ENCODE measurements around the gene ARHGAP42.

Gene ARHGAP42

DNA sequence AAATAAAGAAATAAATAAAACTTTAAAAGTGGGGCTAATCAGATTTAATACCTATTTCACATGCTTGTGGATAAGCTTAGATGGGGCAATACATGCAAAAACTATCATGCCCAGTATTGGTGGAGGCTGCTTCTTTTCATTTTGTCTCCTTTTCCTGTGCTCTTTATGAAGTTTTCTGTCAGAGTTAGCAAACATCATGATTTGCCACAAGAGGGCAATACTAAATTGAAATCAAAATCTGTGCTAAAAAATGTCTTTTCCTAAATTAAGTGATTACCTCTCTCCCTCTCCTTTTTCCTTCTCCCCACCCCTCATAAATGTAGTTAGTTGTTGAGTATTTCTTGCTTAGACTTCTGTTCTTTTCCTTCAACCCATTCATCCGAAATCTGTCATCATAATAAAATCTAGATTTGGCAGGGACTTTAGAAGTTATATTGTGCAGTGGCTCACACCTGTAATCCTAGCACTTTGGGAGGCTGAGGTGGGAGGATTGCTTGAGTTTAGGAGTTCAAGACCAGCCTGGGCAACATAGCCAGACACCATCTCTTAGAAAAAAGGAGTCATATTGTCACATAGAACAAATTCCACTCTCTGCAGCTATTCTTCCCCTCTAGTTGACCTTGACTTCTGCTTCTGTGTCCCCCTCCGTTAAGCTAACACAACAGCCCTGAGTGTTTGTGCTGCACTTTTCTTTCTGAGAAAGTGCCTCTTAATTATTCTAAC is 4.7 kb upstream of the ARHGAP42 start:
- no peak for DNase-seq (ENCODE audit: extremely low read depth in 1 of 2, low read depth in 1 of 2)

DNA sequence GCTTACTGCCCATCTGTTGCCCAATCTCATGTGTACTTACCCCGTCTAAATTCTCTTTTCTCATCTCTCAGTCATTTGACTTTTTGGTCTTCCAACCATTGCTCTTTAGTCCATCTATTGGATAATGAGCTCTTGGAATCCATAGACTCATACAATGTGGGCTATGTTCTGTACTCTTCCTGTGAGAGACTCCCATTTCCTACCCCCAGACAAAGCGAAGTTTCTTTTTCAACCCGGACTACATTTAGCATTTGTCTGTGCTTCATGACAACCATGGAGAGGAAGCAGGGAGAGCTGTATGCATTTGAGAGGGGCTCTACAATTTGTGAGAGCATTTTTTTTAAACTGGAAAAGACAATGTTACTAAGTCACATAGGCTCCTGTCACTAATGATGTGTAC is 4.0 kb upstream of the ARHGAP42 start:
- DNase-seq (ENCODE audit: extremely low read depth in 1 of 2, low read depth in 1 of 2) = no peak

DNA sequence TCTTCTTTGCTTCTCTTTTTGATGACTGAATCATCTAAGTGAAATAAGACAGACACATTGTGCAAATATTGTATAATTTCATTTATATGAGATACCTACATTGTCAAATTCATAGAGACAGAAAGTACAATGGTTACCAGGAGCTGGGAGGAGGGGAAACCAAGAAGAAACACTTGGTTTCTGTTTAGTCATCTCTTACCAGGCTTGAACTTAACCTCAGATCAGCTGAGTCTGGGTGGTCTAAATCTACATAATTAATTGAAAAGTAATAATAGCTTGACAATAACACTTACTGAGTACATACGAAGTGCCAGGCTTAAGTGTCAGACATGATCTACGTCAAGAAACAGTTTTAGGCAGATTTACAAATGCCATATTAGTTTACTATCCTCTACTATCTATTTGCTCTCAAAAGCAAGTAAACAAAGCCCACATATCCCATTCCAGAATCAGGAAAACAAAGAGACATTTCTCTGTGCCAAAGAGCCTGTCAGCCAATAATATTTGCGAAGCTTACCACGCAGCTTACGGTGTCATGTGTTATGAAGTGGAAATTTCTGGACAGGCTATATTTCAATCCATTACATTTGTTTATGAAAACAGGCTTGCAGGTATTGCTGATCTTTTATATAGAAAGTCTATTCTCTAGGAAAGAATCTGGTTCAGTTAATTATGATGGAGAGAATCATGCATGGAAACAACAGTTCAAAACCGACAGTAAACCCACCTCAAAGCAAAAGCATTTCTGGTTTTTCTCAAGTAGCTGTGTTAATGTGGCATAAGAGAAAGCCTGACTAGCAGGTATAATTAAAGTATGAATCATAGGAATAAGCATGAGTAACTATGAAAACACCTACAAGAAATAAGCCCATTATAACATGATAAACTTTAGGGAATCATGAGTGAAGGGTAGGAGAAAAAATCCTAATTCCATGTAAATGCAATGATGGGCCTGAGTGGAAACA is 2.7 kb upstream of the ARHGAP42 start:
- no peak for DNase-seq (ENCODE audit: extremely low read depth in 1 of 2, low read depth in 1 of 2)

DNA sequence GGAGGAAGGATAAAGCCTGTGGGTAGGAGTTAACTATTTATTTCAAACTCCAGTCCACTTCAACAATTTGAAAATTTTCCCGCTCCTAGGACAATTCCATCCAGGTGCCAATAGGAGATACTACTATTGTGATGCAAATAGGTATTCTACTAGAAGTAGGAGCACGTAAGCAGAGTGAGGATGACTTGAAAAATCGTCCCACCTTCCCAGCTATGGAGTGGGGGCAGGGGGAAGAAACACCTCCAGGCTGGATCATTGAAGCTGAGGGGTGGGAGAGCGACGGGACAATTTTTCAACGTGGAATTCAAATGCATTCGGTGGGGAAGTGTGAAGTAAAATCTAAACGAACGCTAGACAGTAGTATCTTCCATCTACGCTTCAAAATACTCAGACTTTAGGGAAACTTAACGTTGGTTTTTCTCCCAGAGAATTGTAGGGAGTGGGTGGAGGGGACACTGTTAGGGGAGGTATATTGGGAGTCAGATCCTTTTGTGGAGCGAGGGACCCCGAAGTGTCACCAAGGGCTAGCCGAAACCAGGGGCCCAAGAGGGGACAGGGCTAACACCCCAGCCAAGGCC is 523 bp upstream of the ARHGAP42 start:
- DNase-seq (ENCODE audit: extremely low read depth in 1 of 2, low read depth in 1 of 2) = no peak

DNA sequence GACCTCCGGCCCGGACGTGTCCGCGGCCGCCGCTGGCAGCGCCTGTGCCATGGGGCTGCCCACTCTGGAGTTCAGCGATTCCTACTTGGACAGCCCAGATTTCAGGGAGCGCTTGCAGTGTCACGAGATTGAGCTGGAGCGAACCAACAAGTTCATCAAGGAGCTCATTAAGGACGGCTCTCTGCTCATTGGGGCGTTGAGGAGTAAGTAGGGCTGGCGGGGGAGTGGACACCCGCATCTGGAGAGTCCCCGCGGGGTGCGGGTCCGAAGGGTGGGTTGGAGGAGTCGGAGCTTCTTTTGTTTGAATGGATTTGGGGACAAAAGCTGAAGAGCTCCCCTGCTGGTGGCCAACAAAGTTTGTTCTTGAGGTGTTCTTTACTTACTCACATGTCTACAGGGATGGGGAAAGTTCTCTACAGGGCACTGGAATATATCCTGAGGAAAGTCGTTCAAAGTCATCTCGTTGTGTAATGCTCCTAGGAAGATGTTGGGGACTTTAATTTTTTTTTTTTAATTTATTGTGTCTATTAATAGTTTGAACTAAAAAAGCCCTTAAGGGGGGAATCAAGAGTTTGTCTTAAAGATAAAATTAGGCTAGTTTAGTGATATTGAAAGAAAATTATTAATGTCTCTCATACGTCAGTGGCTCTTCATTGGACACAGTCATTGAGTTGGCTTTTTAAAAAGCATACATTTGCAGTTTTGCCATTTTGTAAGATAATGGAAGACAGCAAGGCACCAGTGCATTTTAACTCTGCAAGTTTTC is 725 bp downstream of the ARHGAP42 start:
- no peak for DNase-seq (ENCODE audit: extremely low read depth in 1 of 2, low read depth in 1 of 2)

DNA sequence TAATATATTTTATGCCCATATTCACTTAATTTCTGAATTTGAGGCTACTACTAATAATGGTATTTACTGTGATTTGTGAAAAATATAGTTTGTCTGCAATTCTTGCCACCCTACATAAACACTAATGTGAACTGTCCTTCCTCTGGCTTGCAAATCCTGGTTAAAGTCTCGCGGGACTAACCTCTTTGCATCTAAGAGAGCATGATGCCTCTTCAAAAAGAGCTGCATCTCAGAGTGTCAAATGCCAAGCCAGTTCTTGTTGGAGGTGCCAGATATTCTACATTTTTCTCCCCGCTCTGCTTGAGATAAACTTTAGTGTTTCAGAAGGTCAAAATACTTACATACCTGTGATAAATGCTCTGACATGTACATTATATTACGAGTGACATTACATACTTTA is 2.1 kb downstream of the ARHGAP42 start:
- DNase-seq (ENCODE audit: extremely low read depth in 1 of 2, low read depth in 1 of 2) = no peak

DNA sequence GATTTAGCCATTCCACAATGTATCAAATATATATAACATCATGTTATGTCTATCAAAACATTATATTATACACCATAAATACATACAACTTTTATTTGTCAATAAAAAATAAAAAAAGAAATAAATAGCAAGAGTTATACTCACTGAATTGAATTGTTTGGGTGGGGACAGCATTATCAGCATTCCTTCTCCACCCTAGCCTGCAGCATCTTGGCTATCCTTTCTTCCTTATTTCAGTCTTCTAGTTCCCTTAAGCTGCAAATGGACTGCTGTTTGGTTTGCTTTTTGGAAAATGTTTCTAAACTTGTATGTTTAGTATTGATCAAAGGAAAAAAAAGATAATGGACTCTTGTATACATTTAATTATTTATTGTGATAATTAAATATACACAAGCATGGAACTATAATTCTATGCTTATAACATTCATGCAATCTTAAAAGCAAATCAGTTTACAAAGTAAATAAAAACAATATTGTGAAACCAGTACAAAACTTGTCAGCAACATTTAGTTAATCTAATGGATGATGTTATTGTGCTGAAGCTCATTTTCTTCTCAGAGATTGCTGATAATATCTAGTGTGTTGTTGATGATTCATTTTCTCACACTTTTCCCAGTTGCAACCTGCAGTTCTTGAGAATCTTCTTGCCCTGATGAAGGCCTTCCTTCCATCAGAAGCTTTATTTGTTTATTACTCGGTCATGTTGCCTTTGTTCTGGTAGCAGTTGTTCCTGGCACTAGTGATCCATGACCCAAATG is 5.0 kb downstream of the ARHGAP42 start:
- no peak for DNase-seq (ENCODE audit: extremely low read depth in 1 of 2, low read depth in 1 of 2)

DNA sequence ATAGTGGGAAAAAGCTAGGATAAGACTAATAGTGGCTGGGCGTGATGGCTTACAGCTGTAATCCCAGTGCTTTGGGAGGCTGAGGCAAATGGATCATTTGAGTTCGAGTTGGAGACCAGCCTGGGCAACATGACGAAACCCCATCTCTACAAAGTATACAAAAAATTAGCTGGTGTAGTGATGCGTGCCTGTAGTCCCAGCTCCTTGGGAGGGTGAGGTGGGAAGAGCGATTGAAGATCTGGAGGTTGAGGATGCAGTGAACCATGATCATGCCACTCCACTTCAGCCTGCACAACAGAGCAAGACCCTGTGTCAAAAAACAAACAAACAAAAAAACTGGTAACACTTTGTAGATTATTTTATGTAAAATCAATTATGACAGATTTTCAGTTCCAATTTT is 8.8 kb downstream of the ARHGAP42 start:
- DNase-seq (ENCODE audit: extremely low read depth in 1 of 2, low read depth in 1 of 2) = no peak

DNA sequence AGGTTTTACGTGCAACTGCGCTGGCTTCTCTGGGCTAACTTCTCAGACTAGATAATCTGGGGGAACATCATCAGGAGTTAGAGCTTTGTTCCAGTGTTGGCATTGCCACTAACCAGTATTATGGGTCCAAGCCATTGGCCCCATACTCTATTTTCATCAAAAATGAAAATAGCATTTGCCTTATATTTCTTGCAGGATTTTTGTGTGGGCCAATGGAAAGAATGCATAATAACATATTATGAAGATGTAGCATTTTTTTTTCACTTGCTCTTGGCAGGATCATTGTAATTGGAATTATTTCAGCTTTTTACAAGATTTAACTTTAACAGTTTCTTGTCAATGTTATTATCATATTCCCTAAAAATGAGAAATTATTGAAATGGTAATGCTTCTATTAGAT is 16.1 kb downstream of the ARHGAP42 start:
- DNase-seq (ENCODE audit: extremely low read depth in 1 of 2, low read depth in 1 of 2) = no peak

DNA sequence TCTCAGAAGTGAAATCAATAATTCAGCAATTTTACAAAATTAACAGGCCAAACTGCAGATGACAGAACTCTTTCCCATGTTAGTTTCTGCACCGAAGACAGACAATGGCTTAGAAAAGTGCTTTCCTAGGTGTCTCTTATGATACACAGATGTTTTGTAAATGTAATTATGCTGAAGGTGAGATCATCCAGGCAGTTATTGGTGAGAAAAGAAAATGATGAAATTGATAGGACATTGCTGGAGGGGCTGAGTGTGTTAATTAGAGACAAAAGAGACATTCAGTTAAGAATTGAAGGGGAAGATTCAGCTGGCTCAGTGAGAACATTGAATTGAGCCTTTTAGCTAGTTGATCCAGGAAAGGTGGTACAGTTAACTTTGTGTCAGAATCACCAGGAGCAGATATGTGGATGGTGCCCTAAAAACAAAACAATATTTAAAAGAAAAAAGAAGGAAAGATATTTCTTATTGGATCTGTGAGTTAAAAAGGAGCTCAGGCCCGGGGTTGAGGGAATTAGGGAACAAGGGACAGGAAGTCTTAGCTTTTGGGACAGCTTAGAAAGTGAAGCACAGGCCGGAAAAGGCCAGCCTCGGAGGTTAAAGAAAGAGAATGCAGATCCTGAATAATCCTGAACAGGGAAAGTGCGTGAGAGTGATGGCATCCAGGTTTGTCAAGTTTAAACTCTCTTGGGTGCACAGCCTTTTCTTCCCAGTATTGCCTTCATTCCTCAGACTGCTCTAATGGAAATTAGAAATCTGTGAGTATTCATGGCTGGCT is 16.9 kb downstream of the ARHGAP42 start:
- DNase-seq (ENCODE audit: extremely low read depth in 1 of 2, low read depth in 1 of 2) = no peak

DNA sequence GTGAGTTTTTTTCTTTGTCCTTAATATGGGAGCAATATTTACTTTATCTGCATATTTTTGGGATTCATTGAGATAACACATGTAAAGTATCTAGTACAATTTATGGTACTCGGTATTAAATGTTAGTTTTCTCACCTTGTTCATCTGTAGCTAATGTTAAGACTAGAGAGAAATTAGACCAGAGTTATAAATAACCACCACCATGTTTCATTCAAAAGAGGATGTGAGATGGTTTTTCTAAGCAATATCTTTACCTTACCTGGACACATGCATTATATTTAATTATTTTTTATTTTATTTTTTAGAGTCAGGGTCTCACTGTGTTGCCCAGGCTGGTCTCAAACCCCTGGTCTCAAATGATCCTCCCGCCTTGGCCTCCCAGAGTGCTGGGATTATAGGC is 18.4 kb downstream of the ARHGAP42 start:
- no peak for DNase-seq (ENCODE audit: extremely low read depth in 1 of 2, low read depth in 1 of 2)

DNA sequence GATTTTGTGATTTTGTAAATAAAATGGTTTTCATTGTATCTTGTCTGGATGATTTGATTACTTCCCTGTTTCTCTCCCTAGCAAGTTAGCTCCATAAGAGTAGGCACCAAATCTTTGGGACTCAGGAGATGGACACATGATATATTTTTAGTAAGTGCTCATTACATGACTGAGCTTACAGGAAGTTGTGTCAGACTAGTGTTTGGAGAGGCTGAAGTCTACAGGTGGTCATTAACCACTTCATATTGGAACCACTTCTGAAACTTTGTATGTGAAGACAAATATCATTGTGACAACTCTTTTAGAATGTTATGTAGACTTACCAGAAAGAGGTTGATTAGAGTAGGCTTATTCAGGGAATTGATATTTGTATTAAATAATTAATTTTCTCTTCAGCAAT is 19.1 kb downstream of the ARHGAP42 start:
- no peak for DNase-seq (ENCODE audit: extremely low read depth in 1 of 2, low read depth in 1 of 2)

DNA sequence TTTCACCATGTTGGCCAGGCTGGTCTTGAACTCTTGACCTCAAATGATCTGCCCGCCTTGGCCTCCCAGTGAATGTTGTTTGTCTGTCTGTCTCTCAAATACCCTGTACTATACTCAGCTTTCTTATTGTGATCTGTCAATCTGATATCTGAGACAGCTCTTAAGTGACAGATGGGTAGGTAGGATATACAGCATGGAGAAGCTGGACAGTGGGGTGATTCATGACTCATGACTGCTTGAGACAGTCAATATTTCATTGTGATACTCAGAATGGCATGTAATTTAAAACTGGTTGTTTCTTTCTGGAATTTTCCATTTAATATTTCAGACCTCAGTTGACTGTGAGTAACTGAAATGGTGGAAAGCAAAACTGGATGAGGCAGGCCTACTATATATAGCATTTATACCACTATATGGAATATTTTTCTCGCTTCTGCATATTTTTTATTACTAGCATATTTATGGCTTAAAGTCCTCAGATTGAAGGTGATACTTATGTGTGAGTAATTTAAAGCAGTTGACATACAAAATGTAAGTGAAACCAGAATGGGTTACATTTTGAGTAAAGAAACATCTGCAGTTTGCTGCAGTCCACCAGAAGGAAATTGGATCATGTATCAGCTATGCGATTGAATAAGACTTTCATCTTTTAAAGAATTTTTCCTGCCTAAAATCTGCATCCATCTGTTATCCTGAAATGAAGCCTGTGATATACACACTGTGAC is 22.3 kb downstream of the ARHGAP42 start:
- DNase-seq (ENCODE audit: extremely low read depth in 1 of 2, low read depth in 1 of 2) = no peak

DNA sequence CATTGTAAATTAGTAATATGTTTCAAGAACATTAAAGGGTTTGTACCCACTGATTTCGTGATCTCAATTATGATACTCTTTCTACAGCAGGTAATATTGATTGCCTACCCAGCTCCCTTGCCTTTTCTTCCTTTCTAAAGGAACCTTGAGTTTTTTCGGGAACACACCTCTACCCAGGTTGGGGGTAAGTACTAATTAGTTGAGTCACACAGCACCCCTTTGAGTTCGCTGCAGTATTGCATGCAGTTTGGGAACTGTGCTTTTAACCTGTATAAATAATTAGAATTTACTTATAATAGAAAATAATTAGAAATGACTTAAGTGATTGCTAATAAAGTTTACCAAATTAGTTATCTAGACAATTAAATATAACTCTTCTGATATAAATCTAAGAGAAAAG is 24.9 kb downstream of the ARHGAP42 start:
- DNase-seq (ENCODE audit: extremely low read depth in 1 of 2, low read depth in 1 of 2) = no peak

DNA sequence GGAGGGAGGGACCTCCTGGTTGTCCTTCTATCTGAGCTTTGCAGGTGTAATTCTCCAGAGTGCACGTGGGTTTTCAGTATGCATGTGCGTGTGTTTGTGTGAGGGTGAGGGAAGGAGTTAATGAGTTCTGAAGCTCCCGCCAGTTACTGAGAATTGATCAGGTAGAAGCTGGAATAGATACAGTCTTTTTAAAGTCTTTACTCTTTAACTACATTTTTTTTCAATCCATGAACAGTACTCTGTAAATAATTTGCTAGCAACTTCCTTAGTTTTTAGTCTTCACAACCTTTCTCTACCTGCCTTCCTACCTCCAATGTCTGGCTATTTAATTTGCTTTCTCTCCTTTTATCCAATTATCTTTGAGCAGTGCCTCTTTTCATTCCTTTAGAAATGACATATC is 25.5 kb downstream of the ARHGAP42 start:
- DNase-seq (ENCODE audit: extremely low read depth in 1 of 2, low read depth in 1 of 2) = no peak

DNA sequence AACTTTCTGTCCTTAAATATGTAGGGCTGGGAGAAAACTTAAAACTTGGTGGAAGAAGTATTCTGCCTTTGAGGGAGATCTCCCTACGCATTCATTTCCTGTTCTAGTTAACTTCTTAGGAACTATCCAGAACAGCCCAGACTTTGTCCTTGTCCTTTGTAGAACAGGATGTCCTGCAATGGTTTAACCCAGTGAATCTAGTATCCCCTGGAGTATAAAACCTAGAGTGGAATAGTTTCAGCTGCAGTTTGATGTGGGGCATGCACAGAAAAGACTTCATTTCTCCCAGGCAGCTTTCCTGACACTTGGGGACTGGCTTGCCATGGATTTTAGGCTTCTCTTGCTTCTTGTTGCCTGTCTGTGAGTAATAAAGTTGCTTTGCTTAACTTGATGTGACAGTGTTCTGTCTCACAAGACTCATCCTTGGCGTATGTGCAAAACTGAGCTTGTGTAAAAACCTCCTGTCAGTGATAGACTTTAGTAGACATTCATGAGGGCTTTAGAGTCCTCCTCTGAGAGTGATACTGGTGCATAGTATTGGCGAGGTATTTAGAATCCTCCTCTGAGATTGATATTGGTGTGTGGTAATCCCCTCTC is 28.2 kb downstream of the ARHGAP42 start:
- no peak for DNase-seq (ENCODE audit: extremely low read depth in 1 of 2, low read depth in 1 of 2)

DNA sequence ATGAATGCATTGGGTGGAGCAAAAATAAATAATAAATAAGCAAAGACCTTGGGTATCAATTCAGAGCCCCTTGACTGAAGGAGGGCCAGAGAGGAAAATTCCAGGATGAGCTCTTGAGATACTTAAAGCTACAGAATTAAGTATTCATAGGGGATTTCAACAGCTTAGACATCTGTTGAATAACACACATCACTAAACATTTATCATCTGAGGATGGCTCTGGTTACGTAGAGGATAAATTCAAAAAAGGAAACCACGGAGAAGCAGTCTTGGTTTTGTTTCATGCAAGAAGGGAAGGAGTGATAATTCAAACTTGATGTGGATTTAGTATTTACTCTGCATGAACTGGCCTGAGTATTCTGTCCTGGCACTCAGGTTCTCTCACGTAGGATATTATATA is 29.8 kb downstream of the ARHGAP42 start:
- DNase-seq (ENCODE audit: extremely low read depth in 1 of 2, low read depth in 1 of 2) = no peak

DNA sequence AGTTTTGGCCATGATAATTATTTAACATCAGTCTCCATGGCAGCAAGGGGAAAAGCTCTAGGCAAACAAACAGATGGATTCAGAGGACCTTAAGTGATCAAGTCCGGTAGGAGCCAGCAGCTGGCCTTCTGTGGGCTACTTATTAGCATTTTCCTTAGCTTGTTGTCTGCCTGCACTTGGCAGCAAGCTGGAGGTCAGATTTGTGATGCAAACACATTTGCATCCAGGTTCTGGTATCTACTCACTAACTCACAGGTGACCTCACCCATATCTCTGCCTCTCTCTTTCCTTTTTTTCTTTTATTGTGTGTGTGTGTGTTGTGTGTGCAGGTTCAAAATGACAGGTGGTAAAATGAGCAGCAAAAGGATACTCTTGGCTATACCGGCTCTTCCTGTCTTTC is 32.3 kb downstream of the ARHGAP42 start:
- no peak for DNase-seq (ENCODE audit: extremely low read depth in 1 of 2, low read depth in 1 of 2)

DNA sequence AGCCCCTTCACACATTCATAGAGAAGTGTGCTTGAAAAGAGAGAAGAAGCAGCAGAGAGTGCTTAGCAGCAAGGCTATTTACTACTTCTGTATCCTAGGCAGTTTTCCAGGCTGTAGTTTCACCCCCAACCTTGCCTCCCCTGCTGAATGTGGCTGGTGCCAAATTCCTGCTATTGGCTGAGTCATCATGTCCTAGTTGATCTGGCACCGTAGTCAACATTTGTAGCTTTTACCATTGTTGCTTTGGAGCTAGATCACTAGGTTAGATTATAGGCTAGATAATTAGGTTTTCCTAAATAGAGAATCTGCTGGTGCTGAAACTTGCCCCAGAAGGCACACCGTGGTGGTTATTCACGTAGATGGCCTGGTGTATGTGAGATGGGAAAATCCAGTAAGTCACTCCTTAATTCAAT is 32.7 kb downstream of the ARHGAP42 start:
- DNase-seq (ENCODE audit: extremely low read depth in 1 of 2, low read depth in 1 of 2) = no peak
